GM12864 (cell line): ENCODE results near the gene ENTPD5.
"Not testable (repeated sequence)": the region's sequence is repeated elsewhere in the genome, so short reads cannot be mapped to it uniquely, and the experiment has no call there.

ENCODE experiments used
- DNase-seq: peaks from one replicate; pipeline ENCODE4 v3.0.0-alpha.2; 2011; ENCODE audit warnings: low read depth
- H3K4me3 ChIP-seq: 2 replicates; pipeline ENCODE4 v1.5.1; 2011; ENCODE audit warnings: mild to moderate bottlenecking, low read depth, low read length, control low read depth
- CTCF ChIP-seq: IDR thresholded peaks from 2 replicates; pipeline ENCODE4 v1.5.1; 2011; ENCODE audit warnings: low read depth, mild to moderate bottlenecking, moderate library complexity, low read length, control low read depth, inconsistent platforms; ENCODE audit errors: missing control alignments

The ENTPD5 gene

GRCh38 chr14:73998726-73999125 lies 20.4 kb downstream of the ENTPD5 start:
- TF ChIP-seq CTCF: no peak
- DNase-seq: no peak
- H3K4me3 ChIP-seq: no peak overlapping the region

DNA sequence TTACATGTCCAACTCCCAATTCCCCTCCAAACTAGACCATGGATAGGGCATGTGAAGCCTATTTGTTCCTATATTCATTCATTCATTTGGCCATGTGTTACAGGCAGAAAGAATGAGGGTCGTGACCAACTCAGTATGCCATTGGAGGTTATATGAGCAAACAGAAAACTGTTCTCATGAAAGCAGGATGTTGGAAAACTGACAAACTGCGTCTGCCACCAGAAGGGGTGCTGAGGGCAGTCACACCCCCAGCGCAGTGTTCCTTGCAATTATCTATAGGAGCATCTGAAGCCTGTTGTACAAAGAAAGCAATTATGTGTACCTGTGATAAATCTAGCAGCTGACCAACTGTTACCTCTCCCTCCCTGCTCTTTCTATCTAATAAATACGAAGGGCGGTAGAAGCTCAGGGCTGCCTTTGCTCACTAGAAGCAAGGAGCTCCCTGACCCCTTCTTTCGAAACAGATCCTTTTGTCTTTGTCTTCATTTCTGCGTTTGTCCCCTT lies 21.1 kb downstream of the ENTPD5 start:
- no peak overlapping the region for H3K4me3 ChIP-seq
- TF ChIP-seq CTCF: no peak
- no peak for DNase-seq

GRCh38 chr14:73997108-73997943 lies 21.8 kb downstream of the ENTPD5 start:
- TF ChIP-seq CTCF: no peak
- DNase-seq: no peak
- no peak overlapping the region for H3K4me3 ChIP-seq

- no peak overlapping the region for H3K4me3 ChIP-seq
- no peak for DNase-seq
- TF ChIP-seq CTCF: no peak
These were observed 22.4 kb downstream of the ENTPD5 start for GRCh38 chr14:73996731-73997107.

DNA sequence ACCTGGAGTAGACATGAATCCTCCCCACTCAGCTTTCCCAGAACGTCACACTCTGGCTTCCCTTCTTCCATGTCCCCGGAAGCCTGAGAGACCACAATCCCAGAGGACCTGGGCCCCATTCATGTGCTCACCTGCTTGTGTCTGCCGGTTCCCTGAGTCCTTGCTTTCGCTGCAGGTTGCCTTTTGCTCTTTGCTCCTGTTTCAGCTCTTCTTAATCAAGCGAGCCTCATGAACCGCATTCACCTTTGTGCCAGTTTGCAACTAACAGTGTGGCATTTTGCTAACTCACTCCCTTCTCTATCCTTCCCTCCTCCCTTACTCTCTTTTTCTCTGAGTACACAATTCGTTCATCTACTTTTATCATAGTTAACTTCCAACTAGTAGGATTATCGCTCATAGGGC lies 23.1 kb downstream of the ENTPD5 start:
- TF ChIP-seq CTCF: no peak

GRCh38 chr14:73994926-73995325 lies 24.2 kb downstream of the ENTPD5 start:
- DNase-seq, H3K4me3 ChIP-seq: not testable (repeated sequence)

More for the DNA sequence above, 23.1 kb downstream of the ENTPD5 start:
- no peak for DNase-seq
- no peak overlapping the region for H3K4me3 ChIP-seq

DNA sequence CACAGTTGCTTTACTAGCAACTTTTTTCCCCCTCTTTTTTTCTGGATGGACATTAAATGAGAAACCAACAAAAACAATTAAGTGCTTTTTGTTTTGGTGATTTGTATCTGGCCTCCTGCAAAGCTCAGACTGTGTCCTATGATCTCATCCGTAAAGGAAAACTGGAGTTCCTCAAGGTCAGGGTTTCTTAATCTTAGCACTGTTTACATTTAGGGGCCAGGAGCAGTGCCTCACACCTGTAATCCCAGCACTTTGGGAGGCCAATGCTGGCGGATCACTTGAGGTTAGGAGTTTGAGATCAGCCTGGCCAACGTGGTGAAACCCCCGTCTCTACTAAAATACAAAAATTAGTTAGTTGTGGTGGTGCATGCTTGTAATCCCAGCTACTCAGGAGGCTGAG lies 28.0 kb downstream of the ENTPD5 start:
- H3K4me3 ChIP-seq: no peak overlapping the region
- no peak for TF ChIP-seq CTCF
- no peak for DNase-seq

- not testable (repeated sequence) for H3K4me3 ChIP-seq
These were observed 30.4 kb downstream of the ENTPD5 start for GRCh38 chr14:73988656-73989055.

More at GRCh38 chr14:73988656-73989055, 30.4 kb downstream of the ENTPD5 start:
- DNase-seq: not testable (repeated sequence)
